Measurements from ENCODE around the gene TIFAB. TPM values are rescaled to one million over a fixed set of nuclear protein-coding genes. Genes with fewer than 3 reads are reported as not detected.
"Not testable (repeated sequence)": the region's sequence is repeated elsewhere in the genome, so short reads cannot be mapped to it uniquely, and the experiment has no call there.

Gene TIFAB, protein sequence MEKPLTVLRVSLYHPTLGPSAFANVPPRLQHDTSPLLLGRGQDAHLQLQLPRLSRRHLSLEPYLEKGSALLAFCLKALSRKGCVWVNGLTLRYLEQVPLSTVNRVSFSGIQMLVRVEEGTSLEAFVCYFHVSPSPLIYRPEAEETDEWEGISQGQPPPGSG
- not detected for polyA plus RNA-seq (2013, experiment 1 of 2)
- polyA plus RNA-seq (2013, experiment 2 of 2), result not detected

DNA sequence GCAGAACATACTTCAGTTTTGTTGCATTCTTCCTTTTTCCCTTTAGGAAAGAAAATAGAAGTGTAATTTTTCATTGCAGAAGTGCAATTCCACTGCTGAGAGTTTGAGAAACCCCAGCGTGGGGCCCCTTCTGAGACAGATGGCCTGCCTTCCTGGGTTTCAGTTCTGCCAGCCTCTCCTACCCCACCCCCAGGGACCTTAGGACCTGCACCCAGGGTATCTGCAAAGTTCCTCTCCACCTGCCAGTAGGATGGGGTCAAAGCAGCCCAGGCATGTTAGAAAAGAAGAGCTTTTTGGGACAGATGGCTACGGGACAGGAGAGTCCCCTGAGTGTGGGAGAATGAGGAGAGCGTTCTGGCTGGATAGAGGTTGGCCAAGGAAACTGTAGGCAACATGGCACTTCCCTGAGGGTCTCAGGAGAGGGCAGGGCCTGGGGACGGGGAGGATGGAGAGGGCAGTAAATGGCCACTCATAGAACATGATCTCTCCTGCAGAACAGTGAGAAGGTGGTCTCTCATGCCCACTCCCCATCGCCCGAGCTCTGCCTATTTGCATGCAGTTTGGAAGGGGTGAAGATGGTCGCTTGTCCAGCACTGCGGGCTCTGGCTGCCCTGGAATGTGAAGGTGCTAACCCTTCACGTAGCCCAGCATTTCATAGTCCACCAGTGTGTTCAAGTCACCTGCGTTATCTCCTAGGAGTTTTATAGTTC, at the start of gene TIFAB:
TIFAB (minus strand) TSS at position 31 of the 710 bp plus-strand sequence. CDS start 2,412 bp downstream, outside the sequence.
- Histone ChIP-seq H2BK12ac (ENCODE audit: low read length in 2 of 2) (no peak within 1 kb of the TSS), H3K9ac (ENCODE audit: low read length) (no peak within 1 kb of the TSS), H2AK5ac (ENCODE audit: low read length, severe bottlenecking) (no peak within 1 kb of the TSS), H4K91ac (ENCODE audit: low read length) (no peak within 1 kb of the TSS), H3K14ac (ENCODE audit: low read length in 2 of 2) (no peak within 1 kb of the TSS), H2BK120ac (ENCODE audit: low read depth, low read length) (no peak within 1 kb of the TSS), H3K79me1 (replicated peaks; ENCODE audit: low read length, poor library complexity, severe bottlenecking) (no peaks in the 10 kb centered on the region), H4K8ac (ENCODE audit: low read length) (no peak within 1 kb of the TSS), H2AFZ (ENCODE audit: low read depth, low read length) (no peak within 1 kb of the TSS), H3K27ac (ENCODE audit: low read length, poor library complexity, severe bottlenecking) (no peak within 1 kb of the TSS), H3K9me3 (ENCODE audit: control insufficient read depth, low read length) (no peaks in the 10 kb centered on the region), H2BK15ac (ENCODE audit: low read depth, poor library complexity, severe bottlenecking) (no peak within 1 kb of the TSS), H3K4me1 (ENCODE audit: control insufficient read depth, insufficient read depth, low read depth, low read length) (no peaks in the 10 kb centered on the region), H3K36me3 (ENCODE audit: control insufficient read depth in 1 of 2, insufficient read depth in 2 of 2, low read depth in 1 of 2, low read length in 2 of 2) (no peaks in the 10 kb centered on the region), H3K4ac (ENCODE audit: low read depth in 1 of 2, low read length in 2 of 2) (no peak within 1 kb of the TSS), H3K4me2 (ENCODE audit: low read length, poor library complexity, severe bottlenecking) (no peak within 1 kb of the TSS), H2BK5ac (ENCODE audit: low read depth, low read length, poor library complexity, severe bottlenecking) (no peak within 1 kb of the TSS), H3K4me3 (ENCODE audit: insufficient read depth in 1 of 2, low read depth in 1 of 2, low read length in 2 of 2) (no peak within 1 kb of the TSS), H3K23ac (ENCODE audit: low read length in 2 of 2) (no peak within 1 kb of the TSS), H3K27me3 (ENCODE audit: control insufficient read depth in 1 of 2, insufficient read depth in 1 of 2, low read length in 2 of 2) (peaks cover 37 to 62% of the 10 kb centered on the region in 2 experiments), H3K18ac (ENCODE audit: low read depth in 1 of 2, low read length in 2 of 2) (no peak within 1 kb of the TSS)
- no peak for DNase-seq
- 80% methylated on average over 10 of the region's 10 CpGs for WGBS

DNA sequence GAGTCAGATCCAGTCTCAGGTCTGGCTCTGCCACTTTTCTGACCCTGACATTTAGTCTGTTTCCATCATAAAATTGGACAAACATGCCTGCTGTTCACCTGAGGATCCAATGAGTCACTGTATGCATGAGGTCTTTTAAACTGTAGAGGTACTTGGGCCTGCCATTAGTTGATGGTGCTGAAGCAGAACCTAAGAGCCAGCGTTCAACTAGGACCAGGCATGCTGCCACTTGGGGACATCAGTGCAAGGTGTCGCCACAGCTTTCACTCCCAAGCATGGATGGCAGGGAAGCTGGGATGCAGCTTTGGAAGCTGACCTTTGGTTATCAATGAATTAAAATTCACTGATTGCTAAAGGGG, 46.5 kb upstream of the TIFAB start:
- H3K27me3 ChIP-seq (ENCODE audit: control insufficient read depth in 1 of 2, insufficient read depth in 1 of 2, low read length in 2 of 2), result peaks cover 19 to 79% of the 10 kb centered on the region in 2 experiments
- no peak overlapping the region for H2AK5ac ChIP-seq (ENCODE audit: low read length, severe bottlenecking)
- H3K79me1 ChIP-seq (replicated peaks; ENCODE audit: low read length, poor library complexity, severe bottlenecking), result no peaks in the 10 kb centered on the region
- H4K91ac ChIP-seq (ENCODE audit: low read length), result no peak overlapping the region
- H2BK120ac ChIP-seq (ENCODE audit: low read depth, low read length), result no peak overlapping the region
- no peak overlapping the region for H3K14ac ChIP-seq (ENCODE audit: low read length in 2 of 2)
- no peak overlapping the region for H3K4ac ChIP-seq (ENCODE audit: low read depth in 1 of 2, low read length in 2 of 2)
- no peak overlapping the region for H3K4me3 ChIP-seq (ENCODE audit: insufficient read depth in 1 of 2, low read depth in 1 of 2, low read length in 2 of 2)
- H3K9me3 ChIP-seq (ENCODE audit: control insufficient read depth, low read length), result peaks cover 1% of the 10 kb centered on the region
- no peaks in the 10 kb centered on the region for H3K4me1 ChIP-seq (ENCODE audit: control insufficient read depth, insufficient read depth, low read depth, low read length)
- no peak overlapping the region for H3K23ac ChIP-seq (ENCODE audit: low read length in 2 of 2)
- H2BK15ac ChIP-seq (ENCODE audit: low read depth, poor library complexity, severe bottlenecking), result no peak overlapping the region
- no peak overlapping the region for H3K4me2 ChIP-seq (ENCODE audit: low read length, poor library complexity, severe bottlenecking)
- no peak overlapping the region for H4K8ac ChIP-seq (ENCODE audit: low read length)
- WGBS, result 70% methylated on average over 2 of the region's 2 CpGs
- H2BK5ac ChIP-seq (ENCODE audit: low read depth, low read length, poor library complexity, severe bottlenecking), result no peak overlapping the region
- DNase-seq, result no peak
- no peak overlapping the region for H2AFZ ChIP-seq (ENCODE audit: low read depth, low read length)
- H2BK12ac ChIP-seq (ENCODE audit: low read length in 2 of 2), result no peak overlapping the region
- no peak overlapping the region for H3K18ac ChIP-seq (ENCODE audit: low read depth in 1 of 2, low read length in 2 of 2)
- no peak overlapping the region for H3K9ac ChIP-seq (ENCODE audit: low read length)
- H3K27ac ChIP-seq (ENCODE audit: low read length, poor library complexity, severe bottlenecking), result no peak overlapping the region
- H3K36me3 ChIP-seq (ENCODE audit: control insufficient read depth in 1 of 2, insufficient read depth in 2 of 2, low read depth in 1 of 2, low read length in 2 of 2), result no peaks in the 10 kb centered on the region

DNA sequence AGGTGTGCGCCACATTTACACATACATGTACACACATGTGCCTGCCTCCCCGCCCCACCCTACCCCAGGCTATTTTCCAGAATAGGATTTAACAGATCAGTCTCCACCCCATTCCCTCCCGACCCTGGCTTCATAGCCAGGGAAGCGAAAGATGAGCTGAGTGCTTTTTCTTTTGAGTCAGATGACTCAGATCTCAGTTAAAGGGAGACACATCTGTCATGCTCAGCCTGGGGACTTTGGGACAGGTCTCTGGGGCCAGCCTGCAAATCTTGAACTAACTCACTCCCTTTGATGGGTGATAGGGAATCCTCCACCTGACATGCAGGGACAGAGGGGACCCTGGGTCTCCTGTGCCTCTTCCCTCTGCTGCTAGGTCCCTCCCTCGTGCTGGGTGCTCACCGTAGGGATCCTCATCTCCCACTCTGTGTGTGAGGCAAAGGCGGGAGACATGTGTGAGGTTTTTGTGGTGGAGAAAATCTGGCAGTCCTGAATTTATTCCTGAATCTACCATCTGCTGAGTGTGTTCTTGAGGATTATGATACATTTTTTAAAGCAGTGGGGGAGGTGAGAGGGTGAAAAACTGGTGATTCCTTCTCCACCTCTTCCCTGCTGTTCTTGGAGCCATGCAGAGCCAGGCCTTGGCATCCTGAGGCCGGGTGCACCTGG, 46.0 kb upstream of the TIFAB start:
- H3K4ac ChIP-seq (ENCODE audit: low read depth in 1 of 2, low read length in 2 of 2), result no peak overlapping the region
- no peak overlapping the region for H3K23ac ChIP-seq (ENCODE audit: low read length in 2 of 2)
- H2AFZ ChIP-seq (ENCODE audit: low read depth, low read length), result no peak overlapping the region
- no peak overlapping the region for H3K18ac ChIP-seq (ENCODE audit: low read depth in 1 of 2, low read length in 2 of 2)
- no peak overlapping the region for H2BK120ac ChIP-seq (ENCODE audit: low read depth, low read length)
- peaks cover 2% of the 10 kb centered on the region for H3K4me1 ChIP-seq (ENCODE audit: control insufficient read depth, insufficient read depth, low read depth, low read length)
- no peaks in the 10 kb centered on the region for H3K36me3 ChIP-seq (ENCODE audit: control insufficient read depth in 1 of 2, insufficient read depth in 2 of 2, low read depth in 1 of 2, low read length in 2 of 2)
- H3K79me1 ChIP-seq (replicated peaks; ENCODE audit: low read length, poor library complexity, severe bottlenecking), result no peaks in the 10 kb centered on the region
- no peak overlapping the region for H2BK5ac ChIP-seq (ENCODE audit: low read depth, low read length, poor library complexity, severe bottlenecking)
- H2AK5ac ChIP-seq (ENCODE audit: low read length, severe bottlenecking), result no peak overlapping the region
- H3K27me3 ChIP-seq (ENCODE audit: control insufficient read depth in 1 of 2, insufficient read depth in 1 of 2, low read length in 2 of 2), result peaks cover 15 to 79% of the 10 kb centered on the region in 2 experiments
- H3K14ac ChIP-seq (ENCODE audit: low read length in 2 of 2), result no peak overlapping the region
- no peak overlapping the region for H3K9ac ChIP-seq (ENCODE audit: low read length)
- no peak for DNase-seq
- 74% methylated on average over 8 of the region's 8 CpGs for WGBS
- no peaks in the 10 kb centered on the region for H3K9me3 ChIP-seq (ENCODE audit: control insufficient read depth, low read length)
- no peak overlapping the region for H4K8ac ChIP-seq (ENCODE audit: low read length)
- H2BK15ac ChIP-seq (ENCODE audit: low read depth, poor library complexity, severe bottlenecking), result no peak overlapping the region
- H2BK12ac ChIP-seq (ENCODE audit: low read length in 2 of 2), result no peak overlapping the region
- H3K4me2 ChIP-seq (ENCODE audit: low read length, poor library complexity, severe bottlenecking), result no peak overlapping the region
- no peak overlapping the region for H3K27ac ChIP-seq (ENCODE audit: low read length, poor library complexity, severe bottlenecking)
- H3K4me3 ChIP-seq (ENCODE audit: insufficient read depth in 1 of 2, low read depth in 1 of 2, low read length in 2 of 2), result no peak overlapping the region
- H4K91ac ChIP-seq (ENCODE audit: low read length), result no peak overlapping the region

DNA sequence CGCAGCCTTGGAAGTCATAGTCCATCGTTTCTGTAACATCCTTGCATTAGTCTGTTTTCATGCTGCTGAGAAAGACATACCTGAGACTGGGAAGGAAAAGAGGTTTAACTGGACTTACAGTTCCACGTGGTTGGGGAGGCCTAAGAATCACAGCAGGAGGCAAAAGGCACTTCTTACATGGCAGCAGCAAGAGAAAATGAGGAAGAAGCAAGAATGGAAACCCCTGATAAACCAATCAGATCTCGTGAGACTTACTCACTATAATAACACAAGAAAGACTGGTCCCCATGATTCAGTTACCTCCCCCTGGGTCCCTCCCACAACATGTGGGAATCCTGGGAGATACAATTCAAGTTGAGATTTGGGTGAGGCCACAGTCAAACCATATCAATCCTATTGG, 43.4 kb upstream of the TIFAB start:
- not testable (repeated sequence) for H3K79me1 ChIP-seq (replicated peaks; ENCODE audit: low read length, poor library complexity, severe bottlenecking); H3K36me3 ChIP-seq (ENCODE audit: control insufficient read depth in 1 of 2, insufficient read depth in 2 of 2, low read depth in 1 of 2, low read length in 2 of 2); DNase-seq; H2BK15ac ChIP-seq (ENCODE audit: low read depth, poor library complexity, severe bottlenecking); H2BK5ac ChIP-seq (ENCODE audit: low read depth, low read length, poor library complexity, severe bottlenecking); H3K23ac ChIP-seq (ENCODE audit: low read length in 2 of 2); H3K18ac ChIP-seq (ENCODE audit: low read depth in 1 of 2, low read length in 2 of 2); H3K9me3 ChIP-seq (ENCODE audit: control insufficient read depth, low read length); H3K4ac ChIP-seq (ENCODE audit: low read depth in 1 of 2, low read length in 2 of 2); H2AK5ac ChIP-seq (ENCODE audit: low read length, severe bottlenecking); H4K8ac ChIP-seq (ENCODE audit: low read length); H3K27ac ChIP-seq (ENCODE audit: low read length, poor library complexity, severe bottlenecking); H3K4me3 ChIP-seq (ENCODE audit: insufficient read depth in 1 of 2, low read depth in 1 of 2, low read length in 2 of 2); H3K14ac ChIP-seq (ENCODE audit: low read length in 2 of 2); H3K9ac ChIP-seq (ENCODE audit: low read length); H2AFZ ChIP-seq (ENCODE audit: low read depth, low read length); H2BK12ac ChIP-seq (ENCODE audit: low read length in 2 of 2); H4K91ac ChIP-seq (ENCODE audit: low read length); H3K4me2 ChIP-seq (ENCODE audit: low read length, poor library complexity, severe bottlenecking); H2BK120ac ChIP-seq (ENCODE audit: low read depth, low read length)
- Histone ChIP-seq H3K4me1 (ENCODE audit: control insufficient read depth, insufficient read depth, low read depth, low read length) (peaks cover 11% of the 10 kb centered on the region), H3K27me3 (ENCODE audit: control insufficient read depth in 1 of 2, insufficient read depth in 1 of 2, low read length in 2 of 2) (peaks cover 23 to 89% of the 10 kb centered on the region in 2 experiments)
- whole genome bisulfite sequencing, result 57% methylated on average over 3 of the region's 4 CpGs
